Endothelial cell of umbilical vein (primary cell): ENCODE measurements around the gene SEMA4D. TPM values are rescaled to one million over a fixed set of nuclear protein-coding genes. Genes with fewer than 3 reads are reported as not detected.

ENCODE experiments used
- BruUV-seq: library from RNA; stranded (reverse); fragments of 400-500 nt; replicated peaks from 2 replicates; lab custom pipeline; 2021; lab: Mats Ljungman, UMichigan
- CTCF ChIA-PET: fragments of 300-600, 350-600 bp; sonication (Branson Sonifier 250); formaldehyde crosslinking; loops from one replicate; lab custom pipeline; 2021; ENCODE audit warnings: antibody characterized with exemption, inconsistent platforms; lab: Charles Lee
- POLR2A ChIA-PET: fragments of 300-600, 350-600 bp; sonication (Branson Sonifier 250); formaldehyde crosslinking; loops from one replicate; lab custom pipeline; 2021; ENCODE audit warnings: antibody characterized with exemption, inconsistent platforms; lab: Charles Lee
- DNase-seq: peaks from one replicate; pipeline ENCODE4 v3.0.0-alpha.2; 2011; ENCODE audit warnings: low read depth, low spot score
- FAIRE-seq: peaks from 2 replicates; lab custom pipeline; 2011; peaks lifted over from hg19 to GRCh38; lab: Jason Lieb, UNC
- H2AFZ ChIP-seq: 2 replicates; pipeline ENCODE4 v1.6.0; 2012; ENCODE audit warnings: low read depth, low read length, control low read depth, inconsistent platforms
- H3K27ac ChIP-seq: 2 replicates; pipeline ENCODE4 v1.5.1; 2011; ENCODE audit warnings: low read depth, mild to moderate bottlenecking, control low read depth, low read length, moderate library complexity; ENCODE audit not compliant: insufficient read depth
- H3K27me3 ChIP-seq, 2 experiments: 2 replicates each; pipeline versions ENCODE4 v1.6.0 to v1.6.1; 2011; ENCODE audit warnings: low read length in 2 of 2, mixed read lengths in 1 of 2; ENCODE audit not compliant: control insufficient read depth in 2 of 2, insufficient read depth in 2 of 2
- H3K36me3 ChIP-seq, 2 experiments: 2 replicates in 1 of 2; 3 replicates in 1 of 2; pipeline ENCODE4 v1.5.1; 2011; ENCODE audit warnings: low read length in 2 of 2, mild to moderate bottlenecking in 1 of 2, moderate library complexity in 1 of 2; ENCODE audit not compliant: control insufficient read depth in 2 of 2, insufficient read depth in 2 of 2; ENCODE audit errors: extremely low read depth in 1 of 2
- H3K4me1 ChIP-seq: 3 replicates; pipeline ENCODE4 v1.5.1; 2011; ENCODE audit warnings: mild to moderate bottlenecking, low read length; ENCODE audit not compliant: control insufficient read depth, insufficient read depth; ENCODE audit errors: extremely low read depth
- H3K4me2 ChIP-seq: 2 replicates; pipeline ENCODE4 v1.6.1; 2011; ENCODE audit warnings: low read length, control low read depth, mixed read lengths; ENCODE audit not compliant: insufficient read depth
- H3K4me3 ChIP-seq, 3 experiments: fragments of 200-600 bp in 1 of 3; sonication (generic), shearing (Covaris generic) in 1 of 3; replicated peaks in 1 of 3; 2 replicates each; pipeline ENCODE4 v1.5.1; 2011 to 2016; ENCODE audit warnings: control low read depth in 3 of 3, low read length in 3 of 3, mild to moderate bottlenecking in 2 of 3, inconsistent platforms in 1 of 3, low read depth in 1 of 3, moderate library complexity in 1 of 3; ENCODE audit not compliant: insufficient read depth in 1 of 3
- H3K79me2 ChIP-seq: 2 replicates; pipeline ENCODE4 v1.6.0; 2012; ENCODE audit warnings: low read length, inconsistent platforms; ENCODE audit not compliant: control insufficient read depth, insufficient read depth
- H3K9ac ChIP-seq: replicated peaks from 2 replicates; pipeline ENCODE3; 2011; ENCODE audit warnings: low read length, control low read depth; ENCODE audit not compliant: insufficient read depth; ENCODE audit errors: extremely low read depth
- H3K9me1 ChIP-seq: replicated peaks from 3 replicates; pipeline ENCODE4 v1.6.0; 2011; ENCODE audit warnings: mild to moderate bottlenecking, low read length; ENCODE audit not compliant: control insufficient read depth, insufficient read depth; ENCODE audit errors: extremely low read depth
- H3K9me3 ChIP-seq: replicated peaks from 2 replicates; pipeline ENCODE4 v1.5.1; 2012; ENCODE audit warnings: low read length, inconsistent platforms; ENCODE audit not compliant: control insufficient read depth, insufficient read depth
- H4K20me1 ChIP-seq: replicated peaks from 2 replicates; pipeline ENCODE3; 2011; ENCODE audit warnings: mild to moderate bottlenecking, low read length; ENCODE audit not compliant: control insufficient read depth, insufficient read depth; ENCODE audit errors: extremely low read depth
- CTCF ChIP-seq, 2 donors: IDR thresholded peaks; 1 replicate in 1 of 2; 2 replicates in 1 of 2; pipeline ENCODE4 v1.5.1; 2011; ENCODE audit warnings: low read length in 2 of 2, mild to moderate bottlenecking in 2 of 2, moderate library complexity in 2 of 2, control low read depth in 1 of 2, inconsistent platforms in 1 of 2, low read depth in 1 of 2; ENCODE audit not compliant: insufficient read depth in 1 of 2; ENCODE audit errors: extremely low read depth in 1 of 2
- EZH2 ChIP-seq: IDR thresholded peaks from 2 replicates; pipeline ENCODE4 v1.6.1; 2012; ENCODE audit warnings: borderline replicate concordance, low read depth, mild to moderate bottlenecking, moderate library complexity, low read length, inconsistent platforms; ENCODE audit not compliant: severe bottlenecking
- FOS ChIP-seq: IDR thresholded peaks from 2 replicates; pipeline ENCODE4 v1.6.1; 2011; ENCODE audit warnings: mild to moderate bottlenecking, low read length, moderate library complexity, borderline replicate concordance; ENCODE audit not compliant: insufficient read depth
- GATA2 ChIP-seq: IDR thresholded peaks from 2 replicates; pipeline ENCODE4 v1.7.0; 2011; ENCODE audit warnings: low read depth, mild to moderate bottlenecking, moderate library complexity, mixed read lengths, low read length; ENCODE audit not compliant: insufficient read length, insufficient read depth
- JUN ChIP-seq: IDR thresholded peaks from 2 replicates; pipeline ENCODE4 v1.6.1; 2011; ENCODE audit warnings: borderline replicate concordance, low read depth; ENCODE audit not compliant: insufficient read length, insufficient read depth
- MAX ChIP-seq: IDR thresholded peaks from 2 replicates; pipeline ENCODE4 v1.6.1; 2011; ENCODE audit not compliant: insufficient read depth, insufficient read length
- MYC ChIP-seq: IDR thresholded peaks from one replicate; pipeline ENCODE4 v1.6.1; 2011; ENCODE audit warnings: mild to moderate bottlenecking, low read depth, low read length
- POLR2A ChIP-seq: IDR thresholded peaks from 2 replicates; pipeline ENCODE4 v1.6.1; 2012; ENCODE audit warnings: low read depth, mild to moderate bottlenecking, control low read depth, low read length
- POLR2AphosphoS5 ChIP-seq: IDR thresholded peaks from 2 replicates; pipeline ENCODE4 v1.6.1; 2012; ENCODE audit warnings: low read depth, mild to moderate bottlenecking, control low read depth, low read length, moderate library complexity; ENCODE audit not compliant: insufficient read depth
- dilution Hi-C: fragments of 300-500 bp; cut with MboI; formaldehyde crosslinking; loops from one replicate; pipeline ENCODE4 v1.15.0; 2019; ENCODE audit warnings: low sequenced_read_pairs; ENCODE audit not compliant: extremely low pct_ligation_motif_present
- intact Hi-C: fragments of 100-400 bp; cut with micrococcal nuclease; formaldehyde crosslinking; loops from one replicate; pipeline ENCODE4 v1.10.0; 2022
- polyA plus RNA-seq, 4 experiments: library from polyadenylated mRNA; depleted of rRNA in 3 of 4; stranded (reverse) in 3 of 4; unstranded in 1 of 4; fragments of >200 nt; gene quantifications; 2 replicates each; pipeline versions ENCODE4 v1.2.1 to v1.2.3, GENCODE V29; 2011 to 2012; ENCODE audit warnings: missing spikeins in 1 of 4
- total RNA-seq: library from RNA; stranded (reverse); gene quantifications from 2 replicates; pipeline ENCODE4 v1.2.3, GENCODE V29; 2021

Gene SEMA4D
- total and polyA plus RNA-seq, 2 donors (not counting 3 experiments of a cell fraction or from before 2014, with no cell fraction given) = 3.9 to 15.7 TPM

GRCh38 chr9:89505048-89505447 lies 7.1 kb upstream of the SEMA4D start:
- no peak for FAIRE-seq

GRCh38 chr9:89502671-89503070 lies 4.8 kb upstream of the SEMA4D start:
- FAIRE-seq (no peak), DNase-seq (no peak)
- intact Hi-C loops = no loop called here
- H3K4me2 ChIP-seq = no peak overlapping the region
- no peaks in the 10 kb centered on the region for H3K79me2 ChIP-seq
- no peaks in the 10 kb centered on the region for H3K9me1 ChIP-seq
- no peak overlapping the region for H3K27ac ChIP-seq
- no peak overlapping the region for H3K4me3 ChIP-seq
- H3K27me3 ChIP-seq = peaks cover 2 to 4% of the 10 kb centered on the region in 2 experiments
- no peaks in the 10 kb centered on the region for H3K36me3 ChIP-seq
- ChIA-PET CTCF (no interaction called here), POLR2A (interaction anchor here (1.2 kb wide), 1 partner anchor 79 kb away, joined by 7 read pairs; no protein-coding TSS in a partner anchor)
- H3K9me3 ChIP-seq = no peaks in the 10 kb centered on the region
- dilution Hi-C loops = no loop called here
- no peak for TF ChIP-seq JUN
- no peak for TF ChIP-seq POLR2A
- no peak for TF ChIP-seq CTCF (IDR thresholded peaks at IDR 0.05; ENCODE audit: extremely low read depth in 1 of 2, insufficient read depth in 1 of 2, low read depth in 1 of 2, low read length in 2 of 2)
- no peak for TF ChIP-seq EZH2
- no peak for TF ChIP-seq FOS
- TF ChIP-seq GATA2 = no peak
- no peak for TF ChIP-seq MYC
- no peak for TF ChIP-seq POLR2AphosphoS5
- TF ChIP-seq MAX = no peak
- no peak overlapping the region for H2AFZ ChIP-seq
- no peaks in the 10 kb centered on the region for H4K20me1 ChIP-seq
- no TSS peak for BruUV-seq
- H3K4me1 ChIP-seq = no peaks in the 10 kb centered on the region
- H3K9ac ChIP-seq = no peak overlapping the region

More at GRCh38 chr9:89505048-89505447, 7.1 kb upstream of the SEMA4D start:
- Histone ChIP-seq H3K9me3 (no peaks in the 10 kb centered on the region), H4K20me1 (no peaks in the 10 kb centered on the region), H3K4me3 (no peak overlapping the region), H3K79me2 (no peaks in the 10 kb centered on the region), H3K9me1 (no peaks in the 10 kb centered on the region), H2AFZ (no peak overlapping the region), H3K4me1 (no peaks in the 10 kb centered on the region), H3K9ac (no peak overlapping the region), H3K36me3 (no peaks in the 10 kb centered on the region), H3K27me3 (peaks cover 2 to 4% of the 10 kb centered on the region in 2 experiments), H3K4me2 (no peak overlapping the region), H3K27ac (no peak overlapping the region)
- dilution Hi-C loops (no loop called here), intact Hi-C loops (no loop called here)
- ChIA-PET POLR2A (no interaction called here), CTCF (interaction anchor here (1.4 kb wide), 1 partner anchor 44 kb away, joined by 4 read pairs; no protein-coding TSS in a partner anchor)
- no TSS peak for BruUV-seq
- TF ChIP-seq POLR2A (no peak), EZH2 (no peak)
- DNase-seq = no peak
